ENCODE results near the gene SOX5.

- TF ChIP-seq EZH2 (optimal IDR thresholded peaks at IDR 0.05; ENCODE audit: low read depth, low read length) (no peak), CTCF (IDR thresholded peaks at IDR 0.05; ENCODE audit: low read length) (no peak), EZH2phosphoT487 (IDR thresholded peaks at IDR 0.05; ENCODE audit: low read length) (no peak)
Observed at GRCh38 chr12:23954332-23954731, 4.9 kb upstream of the SOX5 start.

Measured in MM.1S (cell line).